NCI-H128 (cell line): Measurements from ENCODE around the gene ZNF827.

Experiments
- DNase-seq: peaks from one replicate; lab custom pipeline; 2025; ENCODE audit not compliant: unreplicated experiment; lab: John Stamatoyannopoulos, UW

ZNF827 gene

GRCh38 chr4:145766273-145766672 lies 172.3 kb downstream of the ZNF827 start:
- no peak for DNase-seq

DNA sequence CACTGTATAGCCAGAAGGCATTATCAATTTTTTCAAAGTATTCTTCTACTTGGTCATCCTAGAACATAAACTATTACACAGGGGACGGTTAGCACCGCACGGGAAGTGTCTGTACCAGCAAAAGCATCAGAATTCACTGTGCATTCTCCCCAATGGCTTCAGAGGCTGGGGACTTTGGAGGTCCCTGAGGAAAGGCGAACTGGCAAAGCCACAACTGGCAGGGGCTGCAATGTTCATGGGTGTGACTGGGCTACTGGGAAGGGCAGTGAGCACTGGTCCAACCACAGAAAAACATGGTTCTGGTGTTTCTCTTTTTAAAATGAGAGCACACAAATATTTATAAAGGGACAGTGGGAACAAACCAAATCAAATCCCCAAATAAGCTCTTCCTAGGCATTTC lies 175.2 kb downstream of the ZNF827 start:
- DNase-seq: no peak

GRCh38 chr4:145762719-145763118 lies 175.9 kb downstream of the ZNF827 start:
- no peak for DNase-seq

GRCh38 chr4:145760961-145761929 lies 177.4 kb downstream of the ZNF827 start:
- no peak for DNase-seq

DNA sequence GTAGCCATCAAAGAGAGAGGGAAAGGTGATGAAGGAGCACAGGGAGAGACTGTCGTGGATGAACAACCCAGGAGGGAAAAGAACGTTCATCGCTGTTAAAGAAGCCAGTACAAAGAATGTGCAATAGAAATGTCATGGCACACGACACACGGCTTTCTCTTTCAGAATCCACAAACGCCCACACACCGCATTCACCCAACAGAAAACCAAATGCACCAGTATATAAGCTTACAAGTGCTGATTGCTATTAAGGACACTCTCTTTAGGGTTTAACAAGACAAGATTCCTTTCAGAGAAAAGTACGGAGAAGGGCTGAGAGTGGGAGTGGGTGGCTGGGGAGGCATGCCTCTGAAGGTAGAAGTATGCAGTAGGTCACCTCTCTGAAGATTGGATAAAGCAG lies 178.4 kb downstream of the ZNF827 start:
- DNase-seq: no peak

DNA sequence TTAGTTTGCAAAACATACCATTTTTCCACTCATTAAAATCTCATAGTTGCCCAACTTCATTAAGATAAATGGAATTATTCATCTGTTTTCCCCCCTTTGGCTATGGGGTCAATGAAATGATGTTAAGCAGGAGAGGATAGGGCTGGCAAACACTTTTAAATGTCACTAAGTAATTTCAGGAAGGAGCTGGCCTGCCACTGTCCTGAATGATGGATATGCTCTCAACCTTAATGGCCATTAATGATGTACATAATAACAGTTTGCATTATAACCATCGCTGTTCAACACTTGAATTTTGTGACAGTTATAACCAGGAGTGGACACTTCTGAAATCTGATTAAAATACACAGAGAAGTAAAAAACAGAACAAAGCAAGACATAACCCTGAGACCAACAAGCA lies 181.4 kb downstream of the ZNF827 start:
- DNase-seq: no peak

DNA sequence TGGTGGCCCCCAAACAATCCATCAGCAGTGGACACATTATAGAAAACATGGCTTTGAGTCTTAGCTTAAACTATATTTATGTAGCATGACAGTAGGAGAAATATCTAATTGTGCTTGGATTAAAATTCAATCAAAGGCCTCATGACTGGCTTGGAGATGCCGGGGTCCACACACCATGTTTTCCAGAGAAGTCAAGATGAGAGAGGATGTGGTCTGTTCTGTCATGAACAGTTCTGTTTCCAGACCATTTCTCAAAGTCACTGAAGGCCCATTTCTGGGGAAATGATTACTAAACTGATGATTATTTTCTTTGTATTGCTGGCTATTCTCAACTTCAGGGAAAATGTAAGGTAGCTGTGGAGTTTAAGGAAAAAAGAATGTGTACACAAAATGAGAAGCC lies 182.4 kb downstream of the ZNF827 start:
- DNase-seq: no peak

GRCh38 chr4:145755802-145756201 lies 182.8 kb downstream of the ZNF827 start:
- DNase-seq: no peak

GRCh38 chr4:145743641-145744040 lies 195.0 kb downstream of the ZNF827 start:
- DNase-seq: no peak

- no peak for DNase-seq
Observed at GRCh38 chr4:145740806-145741205, 197.8 kb downstream of the ZNF827 start.

DNA sequence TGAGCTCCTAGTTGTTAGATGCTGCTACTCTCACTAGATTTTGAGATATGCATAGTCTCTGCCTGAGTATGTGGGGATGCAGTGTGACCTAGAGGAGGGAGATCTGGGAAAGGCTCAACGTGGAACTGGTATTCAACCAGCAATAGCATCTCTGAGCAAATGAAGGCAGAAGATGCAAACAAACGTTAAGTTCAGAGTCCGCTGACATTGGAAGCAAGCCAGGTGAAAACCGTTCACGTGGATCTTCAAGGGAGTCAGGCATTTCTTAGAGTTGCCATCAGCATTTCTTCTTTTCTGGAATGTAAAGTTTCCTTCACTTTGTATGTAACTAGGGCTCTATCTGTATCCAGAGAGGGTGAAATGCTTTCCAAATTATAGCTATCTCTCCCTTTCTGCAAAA lies 198.8 kb downstream of the ZNF827 start:
- DNase-seq: no peak

- DNase-seq: no peak
Observed at GRCh38 chr4:145736241-145736831, 202.3 kb downstream of the ZNF827 start.

DNA sequence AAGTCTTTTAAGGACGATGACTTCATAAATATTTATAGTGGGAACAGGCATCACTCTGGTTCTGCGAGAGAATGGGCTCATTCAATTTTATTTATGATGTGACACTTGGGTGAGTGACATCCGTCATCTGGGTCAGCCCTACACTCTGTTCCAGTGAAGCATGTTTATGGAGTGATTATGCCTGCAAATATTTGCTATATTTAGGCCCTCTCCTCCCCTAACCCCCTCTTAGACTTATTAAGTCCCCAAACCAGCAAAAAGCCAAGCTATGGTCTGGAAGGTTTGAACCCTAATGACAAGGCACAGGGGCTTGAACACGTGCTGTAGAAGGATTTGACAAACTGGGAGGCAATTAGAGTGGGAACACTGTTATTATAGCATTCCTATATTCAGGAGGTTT lies 202.8 kb downstream of the ZNF827 start:
- no peak for DNase-seq

DNA sequence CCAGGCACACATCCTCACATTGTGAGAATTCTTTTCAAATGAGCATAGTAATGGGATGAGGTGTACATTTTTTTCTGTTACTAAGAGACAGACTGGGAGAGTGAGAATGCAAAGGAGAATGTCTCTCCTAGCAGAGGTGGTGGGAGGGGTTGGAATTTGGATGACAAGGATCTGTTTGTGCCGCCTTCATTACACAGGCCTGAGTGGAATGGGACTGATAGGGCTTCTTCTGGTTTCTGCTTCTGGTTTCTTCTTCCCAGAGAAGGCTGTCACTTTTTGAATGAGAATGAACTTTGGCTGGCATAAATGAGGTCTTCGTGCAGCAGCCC lies 203.3 kb downstream of the ZNF827 start:
- no peak for DNase-seq

GRCh38 chr4:145734576-145735346 lies 203.9 kb downstream of the ZNF827 start:
- no peak for DNase-seq

DNA sequence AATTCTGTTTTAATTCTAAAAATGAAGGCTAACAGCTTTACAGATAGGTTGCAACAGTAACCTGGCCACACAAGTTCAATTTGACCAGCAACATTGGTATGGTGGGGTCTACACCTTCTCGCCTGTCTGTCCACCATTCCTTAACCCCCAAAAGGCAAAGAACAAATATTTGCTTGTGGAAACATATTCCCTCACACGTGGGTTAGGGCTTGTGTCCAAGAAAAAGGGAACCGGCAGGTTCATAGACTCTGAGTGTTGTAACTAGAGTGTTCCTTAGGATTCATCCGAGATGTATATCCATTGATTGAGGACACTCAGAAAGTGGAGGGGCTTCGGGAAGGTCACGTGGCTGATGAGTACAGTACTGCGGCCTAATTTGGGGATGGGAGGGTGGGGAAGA lies 204.6 kb downstream of the ZNF827 start:
- no peak for DNase-seq

DNA sequence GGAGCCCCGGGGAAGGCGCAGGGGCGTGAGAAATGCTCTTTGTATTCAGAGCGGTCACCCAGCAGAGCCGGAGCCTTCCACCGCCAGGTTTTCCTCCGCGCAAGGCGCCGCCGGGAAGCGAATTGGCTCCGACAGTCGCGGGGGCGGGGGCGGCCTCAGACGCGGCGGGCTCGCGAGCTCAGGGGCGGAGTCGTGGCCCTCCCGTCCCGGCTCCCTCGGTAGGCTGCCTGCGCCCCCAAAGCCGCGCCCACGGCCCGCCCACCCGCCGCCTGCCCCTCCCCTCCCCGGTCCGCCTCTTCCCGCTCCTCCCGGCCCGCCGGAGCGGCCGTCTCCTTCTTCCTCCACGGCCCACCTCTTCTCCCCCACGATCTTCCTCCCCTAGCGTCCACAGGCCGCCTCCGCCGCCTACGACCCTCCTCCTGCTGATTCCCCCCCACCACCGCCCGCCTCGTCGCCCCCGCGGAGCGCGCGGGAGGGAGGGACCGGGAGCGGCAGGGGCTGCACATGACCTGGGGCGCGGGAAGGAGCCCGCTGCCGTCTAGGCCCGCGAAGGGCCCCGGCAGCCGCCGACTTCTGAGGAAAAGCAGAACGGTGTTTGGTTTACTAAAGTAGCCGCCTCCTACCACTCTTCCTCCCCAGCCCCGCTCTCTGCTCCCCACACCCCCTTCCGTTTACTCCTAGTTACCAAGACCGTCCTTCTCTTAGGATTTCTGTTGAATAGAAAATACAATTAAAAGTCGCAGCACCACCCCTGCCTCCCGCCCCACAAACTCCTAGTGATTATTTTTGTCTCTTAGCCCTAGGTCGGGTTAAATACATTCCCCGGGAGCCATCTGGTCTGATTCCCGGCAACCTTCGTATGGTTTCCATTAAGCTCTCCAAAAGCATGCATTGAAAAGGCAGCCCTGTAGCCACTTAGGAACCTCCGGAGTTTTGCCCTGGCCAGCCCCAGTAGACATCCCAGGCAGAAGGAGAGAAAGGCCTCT lies 205.4 kb downstream of the ZNF827 start:
- DNase-seq: peak; percentile 68

- DNase-seq: no peak
Observed at GRCh38 chr4:145732001-145732815, 206.4 kb downstream of the ZNF827 start.

DNA sequence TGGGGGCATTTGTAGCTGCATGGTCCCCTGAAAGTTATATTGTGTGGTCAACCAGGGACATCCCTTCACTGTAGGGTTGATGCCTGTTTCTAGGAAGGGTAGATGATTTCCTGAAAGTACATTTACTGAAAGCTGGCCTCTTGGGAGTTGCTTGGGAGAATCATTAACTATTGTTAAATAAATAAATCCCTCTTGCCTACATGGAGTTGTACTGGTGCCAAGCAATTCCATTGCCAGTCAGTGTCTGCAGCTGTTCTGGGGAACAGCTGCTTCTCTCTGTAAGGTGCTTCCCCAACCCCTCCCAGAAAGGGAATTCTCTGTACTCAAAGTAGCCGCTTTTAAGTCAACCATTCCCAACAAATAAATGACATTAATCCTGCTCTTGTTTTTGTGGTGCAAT lies 207.6 kb downstream of the ZNF827 start:
- DNase-seq: no peak

DNA sequence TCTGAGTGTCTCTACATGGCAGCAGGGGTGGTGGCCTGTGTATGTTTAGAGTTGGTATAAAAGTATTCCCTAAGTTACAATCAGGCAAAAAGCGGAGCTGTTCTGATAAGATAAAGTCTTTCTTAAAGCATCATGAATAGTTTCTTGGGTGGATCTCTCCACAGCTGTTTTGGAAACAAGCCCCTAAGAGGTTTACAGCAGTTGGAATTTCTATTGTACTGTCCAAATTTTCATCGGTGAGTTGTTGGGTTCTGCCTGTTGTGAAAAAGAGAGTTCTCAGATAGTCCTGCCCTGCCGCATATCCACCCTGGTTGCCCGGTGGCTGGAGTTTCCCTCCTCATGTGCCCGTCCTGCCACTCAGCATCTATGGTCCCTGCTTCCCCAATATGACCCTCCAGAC lies 208.6 kb downstream of the ZNF827 start:
- DNase-seq: no peak
